SK-N-SH treated with all-trans-retinoic acid at 6 μM for 48 hours (cell line): ENCODE measurements around the gene NSMF.

ENCODE experiments used
- ATAC-seq: fragments of 200-7000 bp; cut with Tn5 transposase; 3 replicates; pipeline ENCODE4 v1.9.1; 2020; ENCODE audit warnings: mild to moderate bottlenecking, moderate library complexity
- ARNTL ChIP-seq: fragments of 450-650 bp; formaldehyde crosslinking; IDR thresholded peaks from 2 replicates; pipeline ENCODE4 v1.5.0; 2020; ENCODE audit warnings: low read depth, mild to moderate bottlenecking, moderate library complexity, borderline replicate concordance
- BACH2 ChIP-seq: fragments of 250-450 bp; sonication (Bioruptor Pico); IDR thresholded peaks from 2 replicates; pipeline ENCODE4 v1.9.0; 2021; ENCODE audit warnings: mild to moderate bottlenecking, borderline replicate concordance
- CSDC2 ChIP-seq: fragments of 250-450 bp; sonication (Bioruptor Pico); IDR thresholded peaks from 2 replicates; pipeline ENCODE4 v1.5.0; 2020; ENCODE audit warnings: mild to moderate bottlenecking, moderate library complexity
- ESRRG ChIP-seq: fragments of 250-450 bp; sonication (Bioruptor Pico); IDR thresholded peaks from 2 replicates; pipeline ENCODE4 v1.6.1; 2021; ENCODE audit warnings: mild to moderate bottlenecking
- GLIS3 ChIP-seq: fragments of 250-450 bp; sonication (Bioruptor Pico); IDR thresholded peaks from 2 replicates; pipeline ENCODE4 v1.5.0; 2020; ENCODE audit warnings: mild to moderate bottlenecking, moderate library complexity
- ISL1 ChIP-seq: fragments of 250-450 bp; sonication (Bioruptor Pico); IDR thresholded peaks from 2 replicates; pipeline ENCODE4 v2.1.2; 2022; ENCODE audit warnings: mild to moderate bottlenecking, moderate library complexity
- OSR1 ChIP-seq: fragments of 250-450 bp; sonication (Bioruptor Pico); IDR thresholded peaks from 2 replicates; pipeline ENCODE4 v1.8.0; 2022; ENCODE audit warnings: moderate library complexity, mild to moderate bottlenecking, inconsistent platforms
- PPARA ChIP-seq: fragments of 250-450 bp; sonication (Bioruptor Pico); IDR thresholded peaks from 2 replicates; pipeline ENCODE4 v1.5.0; 2020; ENCODE audit warnings: mild to moderate bottlenecking, borderline replicate concordance
- SNAI2 ChIP-seq: fragments of 250-450 bp; sonication (Bioruptor Pico); IDR thresholded peaks from 2 replicates; pipeline ENCODE4 v1.5.0; 2020; ENCODE audit warnings: mild to moderate bottlenecking, moderate library complexity
- TSHZ2 ChIP-seq: fragments of 250-450 bp; sonication (Bioruptor Pico); IDR thresholded peaks from 2 replicates; pipeline ENCODE4 v1.5.0; 2020; ENCODE audit warnings: mild to moderate bottlenecking, moderate library complexity
- ZC3H10 ChIP-seq: fragments of 250-450 bp; sonication (Bioruptor Pico); IDR thresholded peaks from 2 replicates; pipeline ENCODE4 v1.5.1; 2021; ENCODE audit warnings: mild to moderate bottlenecking, moderate library complexity
- ZFP3 ChIP-seq: fragments of 250-450 bp; sonication (Bioruptor Pico); IDR thresholded peaks from 2 replicates; pipeline ENCODE4 v1.5.0; 2020; ENCODE audit warnings: mild to moderate bottlenecking, moderate library complexity
- ZNF70 ChIP-seq: fragments of 450-650 bp; formaldehyde crosslinking; IDR thresholded peaks from 2 replicates; pipeline ENCODE4 v1.5.0; 2020; ENCODE audit warnings: mild to moderate bottlenecking, moderate library complexity
- ZNF8 ChIP-seq: fragments of 450-650 bp; formaldehyde crosslinking; IDR thresholded peaks from 2 replicates; pipeline ENCODE4 v1.5.0; 2020; ENCODE audit warnings: mild to moderate bottlenecking, moderate library complexity
- TF ChIP-seq, protein P1 (sequence below): fragments of 250-450 bp; sonication (Bioruptor Pico); IDR thresholded peaks from 2 replicates; pipeline ENCODE4 v1.5.1; 2020; ENCODE audit warnings: low read depth, mild to moderate bottlenecking, moderate library complexity
- TF ChIP-seq, protein P2 (sequence below): fragments of 250-450 bp; sonication (Bioruptor Pico); IDR thresholded peaks from 2 replicates; pipeline ENCODE4 v1.5.1; 2021; ENCODE audit warnings: mild to moderate bottlenecking, moderate library complexity
- TF ChIP-seq, protein P3 (sequence below): fragments of 250-450 bp; sonication (Bioruptor Pico); IDR thresholded peaks from 2 replicates; pipeline ENCODE4 v1.8.0; 2020; ENCODE audit warnings: mild to moderate bottlenecking, moderate library complexity, borderline replicate concordance

NSMF gene

GRCh38 chr9:137438591-137439157 is 20.5 kb downstream of the NSMF start (continued):
- TF ChIP-seq ESRRG (CRISPR knock-in tag) (no peak), ZFP3 (CRISPR knock-in tag) (no peak), ZNF70 (CRISPR knock-in tag) (no peak), ARNTL (CRISPR knock-in tag) (no peak), ZNF8 (CRISPR knock-in tag) (no peak), ZC3H10 (CRISPR knock-in tag) (no peak), ISL1 (CRISPR knock-in tag) (no peak)
- TF ChIP-seq, protein P1, sequence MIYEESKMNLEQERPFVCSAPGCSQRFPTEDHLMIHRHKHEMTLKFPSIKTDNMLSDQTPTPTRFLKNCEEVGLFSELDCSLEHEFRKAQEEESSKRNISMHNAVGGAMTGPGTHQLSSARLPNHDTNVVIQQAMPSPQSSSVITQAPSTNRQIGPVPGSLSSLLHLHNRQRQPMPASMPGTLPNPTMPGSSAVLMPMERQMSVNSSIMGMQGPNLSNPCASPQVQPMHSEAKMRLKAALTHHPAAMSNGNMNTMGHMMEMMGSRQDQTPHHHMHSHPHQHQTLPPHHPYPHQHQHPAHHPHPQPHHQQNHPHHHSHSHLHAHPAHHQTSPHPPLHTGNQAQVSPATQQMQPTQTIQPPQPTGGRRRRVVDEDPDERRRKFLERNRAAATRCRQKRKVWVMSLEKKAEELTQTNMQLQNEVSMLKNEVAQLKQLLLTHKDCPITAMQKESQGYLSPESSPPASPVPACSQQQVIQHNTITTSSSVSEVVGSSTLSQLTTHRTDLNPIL (CRISPR knock-in tag) = no peak
- TF ChIP-seq, protein P2, sequence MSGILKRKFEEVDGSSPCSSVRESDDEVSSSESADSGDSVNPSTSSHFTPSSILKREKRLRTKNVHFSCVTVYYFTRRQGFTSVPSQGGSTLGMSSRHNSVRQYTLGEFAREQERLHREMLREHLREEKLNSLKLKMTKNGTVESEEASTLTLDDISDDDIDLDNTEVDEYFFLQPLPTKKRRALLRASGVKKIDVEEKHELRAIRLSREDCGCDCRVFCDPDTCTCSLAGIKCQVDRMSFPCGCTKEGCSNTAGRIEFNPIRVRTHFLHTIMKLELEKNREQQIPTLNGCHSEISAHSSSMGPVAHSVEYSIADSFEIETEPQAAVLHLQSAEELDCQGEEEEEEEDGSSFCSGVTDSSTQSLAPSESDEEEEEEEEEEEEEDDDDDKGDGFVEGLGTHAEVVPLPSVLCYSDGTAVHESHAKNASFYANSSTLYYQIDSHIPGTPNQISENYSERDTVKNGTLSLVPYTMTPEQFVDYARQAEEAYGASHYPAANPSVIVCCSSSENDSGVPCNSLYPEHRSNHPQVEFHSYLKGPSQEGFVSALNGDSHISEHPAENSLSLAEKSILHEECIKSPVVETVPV (CRISPR knock-in tag) = no peak

DNA sequence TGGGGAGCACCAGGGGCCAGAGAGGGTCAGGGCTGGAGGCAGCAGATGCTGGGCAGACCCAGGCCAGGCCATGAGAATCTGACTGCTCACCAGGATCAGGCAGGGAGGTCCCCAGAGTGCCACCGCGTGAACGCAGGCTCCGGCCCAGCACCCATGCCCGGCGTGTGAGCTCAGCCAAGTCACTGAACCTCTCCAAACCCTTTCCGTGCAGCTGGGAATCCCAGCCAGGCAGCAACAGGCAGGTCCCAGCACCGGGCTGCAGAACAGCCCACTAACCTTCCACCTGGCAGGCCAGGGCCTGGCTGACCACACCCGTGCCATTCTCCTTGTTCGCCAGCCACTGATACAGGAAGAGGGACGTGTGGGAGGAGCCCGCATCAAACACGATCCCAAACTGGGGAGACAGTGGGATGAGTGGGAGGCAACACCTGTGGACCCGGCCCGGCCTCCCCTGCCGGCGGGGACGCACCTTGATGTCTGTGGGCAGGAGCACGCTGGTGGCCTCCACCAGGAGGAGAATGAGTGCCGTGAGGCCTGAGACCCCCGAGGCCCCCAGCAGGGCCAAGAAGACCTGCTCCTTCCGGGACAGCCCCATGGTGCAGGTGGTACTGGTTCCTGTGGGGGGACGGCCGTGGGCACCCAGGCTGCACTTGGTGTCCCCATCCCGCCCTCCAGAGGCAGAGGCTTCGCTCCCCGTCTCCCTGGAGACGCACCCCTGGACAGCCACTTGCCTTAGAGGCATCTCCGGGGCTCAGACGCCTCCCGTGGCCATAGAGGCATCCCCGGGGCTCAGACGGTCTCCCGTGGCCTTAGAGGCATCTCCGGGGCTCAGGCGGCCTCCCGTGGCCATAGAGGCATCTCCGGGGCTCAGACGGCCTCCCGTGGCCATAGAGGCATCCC is 21.2 kb downstream of the NSMF start:
- ATAC-seq = no peak
- TF ChIP-seq ZC3H10 (CRISPR knock-in tag) (no peak), OSR1 (CRISPR knock-in tag) (no peak), CSDC2 (CRISPR knock-in tag) (no peak), PPARA (CRISPR knock-in tag) (no peak)
- TF ChIP-seq, all 23 proteins: peak for 0

GRCh38 chr9:137436761-137437600 is 22.2 kb downstream of the NSMF start:
- TF ChIP-seq GLIS3 (CRISPR knock-in tag) (no peak), OSR1 (CRISPR knock-in tag) (no peak), ARNTL (CRISPR knock-in tag) (no peak), TSHZ2 (CRISPR knock-in tag) (no peak), SNAI2 (CRISPR knock-in tag) (no peak), BACH2 (CRISPR knock-in tag) (no peak), ZC3H10 (CRISPR knock-in tag) (no peak), ZFP3 (CRISPR knock-in tag) (no peak), ZNF8 (CRISPR knock-in tag) (no peak)
- TF ChIP-seq, protein P3, sequence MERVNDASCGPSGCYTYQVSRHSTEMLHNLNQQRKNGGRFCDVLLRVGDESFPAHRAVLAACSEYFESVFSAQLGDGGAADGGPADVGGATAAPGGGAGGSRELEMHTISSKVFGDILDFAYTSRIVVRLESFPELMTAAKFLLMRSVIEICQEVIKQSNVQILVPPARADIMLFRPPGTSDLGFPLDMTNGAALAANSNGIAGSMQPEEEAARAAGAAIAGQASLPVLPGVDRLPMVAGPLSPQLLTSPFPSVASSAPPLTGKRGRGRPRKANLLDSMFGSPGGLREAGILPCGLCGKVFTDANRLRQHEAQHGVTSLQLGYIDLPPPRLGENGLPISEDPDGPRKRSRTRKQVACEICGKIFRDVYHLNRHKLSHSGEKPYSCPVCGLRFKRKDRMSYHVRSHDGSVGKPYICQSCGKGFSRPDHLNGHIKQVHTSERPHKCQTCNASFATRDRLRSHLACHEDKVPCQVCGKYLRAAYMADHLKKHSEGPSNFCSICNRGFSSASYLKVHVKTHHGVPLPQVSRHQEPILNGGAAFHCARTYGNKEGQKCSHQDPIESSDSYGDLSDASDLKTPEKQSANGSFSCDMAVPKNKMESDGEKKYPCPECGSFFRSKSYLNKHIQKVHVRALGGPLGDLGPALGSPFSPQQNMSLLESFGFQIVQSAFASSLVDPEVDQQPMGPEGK (CRISPR knock-in tag) = no peak
- TF ChIP-seq, all 23 proteins: peak for 0
- ATAC-seq = no peak
